K562 (cell line): ENCODE data around the gene KIF6. TPM values are rescaled to one million over a fixed set of nuclear protein-coding genes. Genes with fewer than 3 reads are reported as not detected.
A peak's percentile ranks its signal among the peaks of the same experiment; 100 is the strongest.

ENCODE experiments used
- ATAC-seq: fragments of 200-7000 bp; cut with Tn5 transposase; 3 replicates; pipeline ENCODE4 v1.9.1; 2020; ENCODE audit warnings: moderate library complexity
- BruUV-seq: library from RNA; stranded (reverse); fragments of 400-500 nt; replicated peaks from 2 replicates; lab custom pipeline; 2021; lab: Mats Ljungman, UMichigan
- CTCF ChIA-PET: fragments of 300-600 bp; formaldehyde crosslinking; extraction: SDS; loops from one replicate; lab custom pipeline; 2021; ENCODE audit warnings: low intra/inter-chr PET ratio; lab: Yijun Ruan, JAX
- POLR2A ChIA-PET: fragments of 300-600, 350-650 bp; sonication (Branson Sonifier 250); formaldehyde crosslinking; extraction: SDS; loops from one replicate; lab custom pipeline; 2021; ENCODE audit warnings: antibody characterized with exemption, inconsistent platforms; lab: Yijun Ruan, JAX
- DNase-seq, 4 experiments: peaks; one replicate each; pipeline versions ENCODE4 v3.0.0 to v3.0.0-alpha.2; 2011 to 2018; ENCODE audit warnings: low spot score in 3 of 4, mixed read lengths in 3 of 4; ENCODE audit errors: extremely low read depth in 1 of 4
- FAIRE-seq: peaks from 2 replicates; lab custom pipeline; 2011; peaks lifted over from hg19 to GRCh38; lab: Jason Lieb, UNC
- H2AFZ ChIP-seq: 2 replicates; pipeline ENCODE4 v1.6.0; 2011; ENCODE audit warnings: low read depth, low read length, control low read depth, inconsistent platforms
- H3K27ac ChIP-seq: fragments of 200-600 bp; 3 replicates; pipeline ENCODE4 v1.8.0; 2011; ENCODE audit warnings: low read depth, mild to moderate bottlenecking, control low read depth, inconsistent platforms, low read length, moderate library complexity, mixed read lengths; ENCODE audit errors: extremely low read depth
- H3K27me3 ChIP-seq, 2 experiments: fragments of 300-600 bp in 1 of 2; 2 replicates in 1 of 2; 3 replicates in 1 of 2; pipeline versions ENCODE4 v1.6.0 to v1.8.0; 2011; ENCODE audit warnings: inconsistent platforms in 2 of 2, low read length in 2 of 2, mild to moderate bottlenecking in 1 of 2, mixed read lengths in 1 of 2, moderate library complexity in 1 of 2; ENCODE audit not compliant: control insufficient read depth in 2 of 2, insufficient read depth in 2 of 2
- H3K36me3 ChIP-seq: fragments of 300-600 bp; 3 replicates; pipeline ENCODE4 v1.8.0; 2011; ENCODE audit warnings: mild to moderate bottlenecking, low read length, inconsistent platforms; ENCODE audit not compliant: control insufficient read depth, insufficient read depth
- H3K4me1 ChIP-seq, 2 experiments: fragments of 200-600 bp in 1 of 2; replicated peaks in 1 of 2; 2 replicates in 1 of 2; 3 replicates in 1 of 2; pipeline versions ENCODE4 v1.5.1 to v1.8.0; 2011; ENCODE audit warnings: inconsistent platforms in 2 of 2, low read length in 2 of 2, mild to moderate bottlenecking in 1 of 2, mixed read lengths in 1 of 2, moderate library complexity in 1 of 2; ENCODE audit not compliant: control insufficient read depth in 2 of 2, insufficient read depth in 2 of 2
- H3K4me2 ChIP-seq: 2 replicates; pipeline ENCODE4 v1.6.1; 2011; ENCODE audit warnings: low read length, control low read depth, inconsistent platforms, mixed read lengths; ENCODE audit not compliant: insufficient read depth
- H3K4me3 ChIP-seq: fragments of 200-600 bp; sonication (generic), shearing (Covaris generic); 2 replicates; pipeline ENCODE4 v1.5.1; 2016; ENCODE audit warnings: control low read depth, inconsistent platforms
- H3K79me2 ChIP-seq: fragments of 200-600 bp; 3 replicates; pipeline ENCODE4 v1.8.0; 2011; ENCODE audit warnings: low read length, inconsistent platforms; ENCODE audit not compliant: control insufficient read depth, insufficient read depth
- H3K9ac ChIP-seq, 2 experiments: 2 replicates each; pipeline versions ENCODE4 v1.6.0 to v1.6.1; 2011; ENCODE audit warnings: low read depth in 2 of 2, low read length in 2 of 2, control low read depth in 1 of 2, inconsistent platforms in 1 of 2, mild to moderate bottlenecking in 1 of 2, mixed read lengths in 1 of 2; ENCODE audit not compliant: insufficient read depth in 1 of 2
- H3K9me1 ChIP-seq: one replicate; pipeline ENCODE4 v1.6.0; 2011; ENCODE audit warnings: inconsistent platforms, mild to moderate bottlenecking, low read length, moderate library complexity; ENCODE audit not compliant: control insufficient read depth, insufficient read depth
- H3K9me3 ChIP-seq: replicated peaks from 2 replicates; pipeline ENCODE4 v1.5.1; 2011; ENCODE audit warnings: low read depth, low read length, inconsistent platforms; ENCODE audit not compliant: control insufficient read depth, insufficient read depth
- H4K20me1 ChIP-seq: replicated peaks from 2 replicates; pipeline ENCODE4 v1.6.1; 2011; ENCODE audit warnings: low read length, inconsistent platforms, mixed read lengths; ENCODE audit not compliant: control insufficient read depth, insufficient read depth
- CEBPB ChIP-seq: fragments of 450-650 bp; IDR thresholded peaks from 2 replicates; pipeline ENCODE4 v1.6.1; 2016; ENCODE audit warnings: missing genetic modification characterization, missing compliant biosample characterization
- DIDO1 ChIP-seq: fragments of 450-650 bp; IDR thresholded peaks from 2 replicates; pipeline ENCODE4 v1.6.1; 2016; ENCODE audit warnings: low read depth, missing biosample characterization, missing genetic modification characterization
- KAT2B ChIP-seq: IDR thresholded peaks from one replicate; pipeline ENCODE4 v1.6.1; 2012; ENCODE audit warnings: low read depth, mild to moderate bottlenecking, control low read depth, inconsistent platforms, low read length, moderate library complexity
- MAFG ChIP-seq: fragments of 450-650 bp; conservative IDR thresholded peaks from 2 replicates; pipeline ENCODE4 v1.6.1; 2016; ENCODE audit warnings: missing genetic modification characterization, missing compliant biosample characterization
- NCOR1 ChIP-seq: fragments of 450-650 bp; IDR thresholded peaks from 2 replicates; pipeline ENCODE4 v1.6.1; 2016; ENCODE audit warnings: mild to moderate bottlenecking, moderate library complexity
- RFX1 ChIP-seq: fragments of 450-650 bp; IDR thresholded peaks from 2 replicates; pipeline ENCODE4 v1.6.1; 2016; ENCODE audit warnings: mild to moderate bottlenecking, moderate library complexity
- ZNF253 ChIP-seq: fragments of 250-450 bp; sonication (Bioruptor Pico); conservative IDR thresholded peaks from 2 replicates; pipeline ENCODE4 v1.6.1; 2021; ENCODE audit warnings: mild to moderate bottlenecking
- WGBS: fragments of 100-300 bp; shearing (Covaris generic); methylation state at CpG from one replicate; pipeline ENCODE4 v1.1.6; 2016; ENCODE audit warnings: low coverage, mixed read lengths; ENCODE audit not compliant: insufficient coverage; ENCODE audit errors: missing lambda C conversion rate; 5-methylcytosine and 5-hydroxymethylcytosine counted together
- in situ Hi-C: fragments of 300-500 bp; cut with MboI; formaldehyde crosslinking; loops from 4 replicates; pipeline ENCODE4 v1.15.0; 2018; ENCODE audit warnings: inconsistent platforms, mixed read lengths
- intact Hi-C: fragments of 100-400 bp; cut with micrococcal nuclease; formaldehyde crosslinking; loops from 2 replicates; pipeline ENCODE4 v1.14.2; 2022
- polyA plus RNA-seq, 8 experiments: library from polyadenylated mRNA; depleted of rRNA in 4 of 8; stranded (reverse) in 5 of 8; unstranded in 3 of 8; fragments of >200 nt; fragmentation: Nextera tagmentation in 2 of 8; fragmentation: Illumina TruSeq in 1 of 8; extraction: Ambion mirVana in 2 of 8; extraction: Trizol in 1 of 8; gene quantifications; 2 replicates each; pipeline versions ENCODE4 v1.2.1 to v1.2.3, GENCODE V29; 2011 to 2014; ENCODE audit warnings: inconsistent platforms in 1 of 8, missing spikeins in 1 of 8
- total RNA-seq, 7 experiments: library from RNA; depleted of rRNA in 6 of 7; stranded (reverse); fragments of >200 nt in 6 of 7; fragmentation: Illumina TruSeq in 2 of 7; extraction: Trizol in 2 of 7; gene quantifications; 2 replicates each; pipeline versions ENCODE4 v1.2.1 to v1.2.3, GENCODE V29; 2011 to 2021; ENCODE audit warnings: low replicate concordance in 1 of 7
- TF ChIP-seq, protein P1 (sequence below), 2 experiments: fragments of 450-650 bp in 1 of 2; sonication (generic) in 1 of 2; formaldehyde crosslinking in 1 of 2; IDR thresholded peaks in 1 of 2; conservative IDR thresholded peaks in 1 of 2; 2 replicates each; pipeline versions ENCODE4 v1.6.1 to v1.8.1; 2016 to 2023; ENCODE audit warnings: mild to moderate bottlenecking in 2 of 2, moderate library complexity in 2 of 2, inconsistent platforms in 1 of 2, missing genetic modification reagents in 1 of 2

The KIF6 gene
- total and polyA plus RNA-seq, 9 of the 15 experiments (the other 6 are each of a cell fraction or from before 2014, with no cell fraction given), result not detected

DNA sequence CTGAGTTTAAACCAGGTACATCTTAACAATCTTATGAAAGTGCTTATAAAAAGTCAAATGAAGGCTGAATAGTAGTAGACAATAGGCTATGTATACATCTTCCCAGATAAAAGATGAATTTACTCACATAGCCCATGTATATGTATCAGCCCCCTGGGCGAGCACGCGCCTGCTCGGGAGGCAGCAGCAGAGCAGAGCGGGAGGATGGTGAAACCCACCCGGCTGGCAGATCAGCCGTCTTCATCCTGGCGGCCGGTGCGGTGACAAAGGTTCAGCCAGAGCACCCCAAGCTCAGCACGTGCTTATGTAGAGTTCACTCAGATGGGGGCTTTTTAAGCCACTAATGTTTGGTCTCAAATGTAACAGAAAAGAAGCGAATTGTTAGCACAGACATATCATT, 184.8 kb downstream of the KIF6 start:
- no peak for ATAC-seq
- WGBS, result 2% methylated on average over 12 of the region's 12 CpGs
- no peak for TF ChIP-seq DIDO1 (tag)
- TF ChIP-seq MAFG (tag), result no peak
- no peak for TF ChIP-seq KAT2B
- TF ChIP-seq ZNF253, result no peak
- no peak for TF ChIP-seq RFX1
- no peak overlapping the region for H3K9ac ChIP-seq
- H3K4me3 ChIP-seq, result no peak overlapping the region
- no peaks in the 10 kb centered on the region for H3K9me1 ChIP-seq
- H3K9me3 ChIP-seq, result no peaks in the 10 kb centered on the region
- H3K79me2 ChIP-seq, result no peaks in the 10 kb centered on the region
- ChIA-PET POLR2A (interaction anchor here (0.6 kb wide), 1 partner anchor 312 kb away, joined by 4 read pairs; no protein-coding TSS in a partner anchor), CTCF (no interaction called here)
- no peak for DNase-seq
- no peaks in the 10 kb centered on the region for H3K36me3 ChIP-seq
- H3K4me2 ChIP-seq, result no peak overlapping the region
- no peaks in the 10 kb centered on the region for H3K4me1 ChIP-seq
- H3K27me3 ChIP-seq, result no peaks in the 10 kb centered on the region; a peak in 1 of 5 replicates
- H4K20me1 ChIP-seq, result no peaks in the 10 kb centered on the region
- H2AFZ ChIP-seq, result no peak overlapping the region
- no TSS peak for BruUV-seq
- in situ Hi-C loops, result no loop called here
- H3K27ac ChIP-seq, result no peak overlapping the region
- intact Hi-C loops, result no loop called here
- FAIRE-seq, result no peak

DNA sequence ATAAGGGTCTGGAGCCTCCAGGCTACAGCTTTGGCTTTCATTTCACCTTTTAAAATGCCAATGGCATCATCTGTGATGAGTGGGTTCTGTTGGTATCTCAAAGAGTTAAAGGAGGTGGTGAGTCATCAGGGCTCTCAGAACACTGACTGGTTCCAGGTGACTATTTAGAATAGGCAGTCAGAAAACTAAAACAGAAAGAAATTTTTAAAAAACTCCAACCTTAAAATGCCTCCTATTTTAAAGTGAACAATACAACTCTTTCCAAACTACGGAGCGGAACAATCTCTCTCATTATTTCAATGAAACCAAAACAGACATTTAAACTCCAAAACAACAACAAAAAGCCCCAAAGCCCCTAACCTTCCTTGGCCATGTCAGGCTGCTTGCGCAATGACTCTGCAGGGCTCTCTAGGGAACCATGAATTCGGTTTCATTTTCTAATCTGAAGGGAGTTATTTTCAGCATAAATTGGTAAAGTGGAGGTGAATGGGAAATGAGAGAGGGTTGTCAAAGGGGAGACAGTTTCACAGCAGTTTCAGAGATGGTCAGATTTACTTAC, 194.9 kb downstream of the KIF6 start:
- Histone ChIP-seq H3K27ac (no peak overlapping the region), H3K9me1 (no peaks in the 10 kb centered on the region), H3K27me3 (peaks cover 0 to 4% of the 10 kb centered on the region in 2 experiments; a peak in 2 of 5 replicates), H3K4me2 (no peak overlapping the region), H3K36me3 (no peaks in the 10 kb centered on the region), H3K79me2 (no peaks in the 10 kb centered on the region), H3K9ac (no peak overlapping the region), H3K4me1 (no peaks in the 10 kb centered on the region), H4K20me1 (no peaks in the 10 kb centered on the region), H3K9me3 (no peaks in the 10 kb centered on the region), H3K4me3 (no peak overlapping the region), H2AFZ (no peak overlapping the region)
- ATAC-seq (no peak), FAIRE-seq (no peak), DNase-seq (no peak)
- ChIA-PET CTCF (no interaction called here), POLR2A (no interaction called here)
- no TSS peak for BruUV-seq
- in situ Hi-C loops (no loop called here), intact Hi-C loops (no loop called here)
- TF ChIP-seq NCOR1 (no peak), CEBPB (peak; percentile 63)
- TF ChIP-seq, protein P1, sequence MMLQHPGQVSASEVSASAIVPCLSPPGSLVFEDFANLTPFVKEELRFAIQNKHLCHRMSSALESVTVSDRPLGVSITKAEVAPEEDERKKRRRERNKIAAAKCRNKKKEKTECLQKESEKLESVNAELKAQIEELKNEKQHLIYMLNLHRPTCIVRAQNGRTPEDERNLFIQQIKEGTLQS (IDR thresholded peaks at IDR 0.05), result peak; percentile 50
- TF ChIP-seq, protein P1 (CRISPR knock-in tag; conservative IDR thresholded peaks at IDR 0.05), result no peak
- 4% methylated on average over 4 of the region's 4 CpGs for whole genome bisulfite sequencing
